Osteocyte (in vitro differentiated cells): ENCODE measurements around the gene PSMG3. TPM values are rescaled to one million over a fixed set of nuclear protein-coding genes. Genes with fewer than 3 reads are reported as not detected.

Source experiments
- DNase-seq: peaks from one replicate; pipeline ENCODE4 v3.0.0; 2021; ENCODE audit warnings: mixed read lengths; ENCODE audit not compliant: unreplicated experiment; ENCODE audit errors: extremely low spot score
- H3K27ac Mint-ChIP-seq: one replicate; pipeline ENCODE4 v1.8.0; 2021; ENCODE audit warnings: mild to moderate bottlenecking, mixed read lengths; ENCODE audit not compliant: unreplicated experiment
- H3K27me3 Mint-ChIP-seq: one replicate; pipeline ENCODE4 v1.8.0; 2021; ENCODE audit warnings: mixed read lengths; ENCODE audit not compliant: unreplicated experiment
- H3K36me3 Mint-ChIP-seq: one replicate; pipeline ENCODE4 v1.8.0; 2021; ENCODE audit warnings: mixed read lengths; ENCODE audit not compliant: unreplicated experiment
- H3K4me1 Mint-ChIP-seq: one replicate; pipeline ENCODE4 v1.8.0; 2021; ENCODE audit warnings: mixed read lengths; ENCODE audit not compliant: unreplicated experiment
- H3K4me3 Mint-ChIP-seq: one replicate; pipeline ENCODE4 v1.8.0; 2021; ENCODE audit warnings: mild to moderate bottlenecking, moderate library complexity, mixed read lengths; ENCODE audit not compliant: unreplicated experiment
- H3K9me3 Mint-ChIP-seq: one replicate; pipeline ENCODE4 v1.8.0; 2021; ENCODE audit warnings: mixed read lengths; ENCODE audit not compliant: unreplicated experiment
- total RNA-seq: library from RNA; stranded (reverse); gene quantifications from 2 replicates; pipeline ENCODE4 v1.2.1, GENCODE V29; 2021
- TF ChIP-seq, protein P1 (sequence below): fragments of 200-600 bp; sonication (generic); IDR thresholded peaks from 2 replicates; pipeline ENCODE4 v1.5.0; 2021; ENCODE audit warnings: antibody characterized with exemption, mild to moderate bottlenecking, moderate library complexity

The PSMG3 gene
- total RNA-seq, 1 donor from 2014 or later: 25.6 TPM

DNA sequence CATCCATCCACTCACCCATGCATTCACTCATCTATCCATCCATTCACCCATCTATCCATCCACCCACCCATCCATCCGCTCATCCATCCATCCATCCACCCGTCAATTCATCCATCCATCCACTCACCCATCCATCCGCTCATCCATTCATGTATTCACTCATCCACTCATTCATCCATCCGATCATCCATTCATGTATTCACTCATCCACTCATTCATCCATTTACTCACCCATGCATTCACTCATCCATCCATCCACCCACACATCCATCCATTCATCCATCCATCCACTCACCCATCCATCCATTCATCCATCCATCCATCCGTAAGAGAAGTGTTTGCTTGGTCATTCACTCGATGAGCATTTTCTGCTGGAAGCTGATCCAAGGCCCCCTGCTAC is 8.7 kb upstream of the PSMG3 start:
- no peak overlapping the region for H3K27ac Mint-ChIP-seq
- DNase-seq: no peak
- H3K4me3 Mint-ChIP-seq: no peak overlapping the region
- H3K27me3 Mint-ChIP-seq: no peaks in the 10 kb centered on the region
- H3K36me3 Mint-ChIP-seq: peaks cover 3% of the 10 kb centered on the region
- TF ChIP-seq, protein P1, sequence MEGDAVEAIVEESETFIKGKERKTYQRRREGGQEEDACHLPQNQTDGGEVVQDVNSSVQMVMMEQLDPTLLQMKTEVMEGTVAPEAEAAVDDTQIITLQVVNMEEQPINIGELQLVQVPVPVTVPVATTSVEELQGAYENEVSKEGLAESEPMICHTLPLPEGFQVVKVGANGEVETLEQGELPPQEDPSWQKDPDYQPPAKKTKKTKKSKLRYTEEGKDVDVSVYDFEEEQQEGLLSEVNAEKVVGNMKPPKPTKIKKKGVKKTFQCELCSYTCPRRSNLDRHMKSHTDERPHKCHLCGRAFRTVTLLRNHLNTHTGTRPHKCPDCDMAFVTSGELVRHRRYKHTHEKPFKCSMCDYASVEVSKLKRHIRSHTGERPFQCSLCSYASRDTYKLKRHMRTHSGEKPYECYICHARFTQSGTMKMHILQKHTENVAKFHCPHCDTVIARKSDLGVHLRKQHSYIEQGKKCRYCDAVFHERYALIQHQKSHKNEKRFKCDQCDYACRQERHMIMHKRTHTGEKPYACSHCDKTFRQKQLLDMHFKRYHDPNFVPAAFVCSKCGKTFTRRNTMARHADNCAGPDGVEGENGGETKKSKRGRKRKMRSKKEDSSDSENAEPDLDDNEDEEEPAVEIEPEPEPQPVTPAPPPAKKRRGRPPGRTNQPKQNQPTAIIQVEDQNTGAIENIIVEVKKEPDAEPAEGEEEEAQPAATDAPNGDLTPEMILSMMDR: no peak
- peaks cover 9% of the 10 kb centered on the region for H3K4me1 Mint-ChIP-seq
- no peaks in the 10 kb centered on the region for H3K9me3 Mint-ChIP-seq

GRCh38 chr7:1576521-1577253 is 6.9 kb upstream of the PSMG3 start:
- no peak for DNase-seq
- TF ChIP-seq, protein P1: no peak
- peaks cover 6% of the 10 kb centered on the region for H3K36me3 Mint-ChIP-seq
- no peak overlapping the region for H3K4me3 Mint-ChIP-seq
- H3K27me3 Mint-ChIP-seq: no peaks in the 10 kb centered on the region
- no peak overlapping the region for H3K27ac Mint-ChIP-seq
- H3K9me3 Mint-ChIP-seq: no peaks in the 10 kb centered on the region
- H3K4me1 Mint-ChIP-seq: peaks cover 21% of the 10 kb centered on the region

DNA sequence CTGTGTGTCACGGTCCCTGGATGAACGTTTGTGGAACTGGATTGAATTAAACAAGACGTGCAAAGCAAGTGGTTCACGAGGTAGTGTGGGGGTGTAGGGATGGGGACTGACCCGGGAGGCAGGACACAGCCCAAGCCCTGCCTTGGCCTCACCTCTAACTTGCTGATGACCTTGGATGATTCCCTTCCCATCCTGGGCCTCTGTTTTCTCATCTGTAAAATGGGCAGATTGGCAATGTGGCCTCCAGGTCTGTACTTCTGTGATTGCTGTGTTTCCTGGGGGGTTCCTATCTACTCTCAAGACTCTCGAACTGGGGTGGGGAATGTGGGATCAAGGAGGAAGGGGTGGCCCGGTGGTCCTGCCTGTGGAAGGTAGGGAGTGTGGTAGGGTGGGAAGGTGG is 6.0 kb upstream of the PSMG3 start:
- TF ChIP-seq, protein P1: no peak
- Mint-ChIP-seq H3K27me3 (no peaks in the 10 kb centered on the region), H3K36me3 (peaks cover 6% of the 10 kb centered on the region), H3K4me1 (peaks cover 28% of the 10 kb centered on the region), H3K4me3 (no peak overlapping the region), H3K9me3 (no peaks in the 10 kb centered on the region), H3K27ac (no peak overlapping the region)
- no peak for DNase-seq

DNA sequence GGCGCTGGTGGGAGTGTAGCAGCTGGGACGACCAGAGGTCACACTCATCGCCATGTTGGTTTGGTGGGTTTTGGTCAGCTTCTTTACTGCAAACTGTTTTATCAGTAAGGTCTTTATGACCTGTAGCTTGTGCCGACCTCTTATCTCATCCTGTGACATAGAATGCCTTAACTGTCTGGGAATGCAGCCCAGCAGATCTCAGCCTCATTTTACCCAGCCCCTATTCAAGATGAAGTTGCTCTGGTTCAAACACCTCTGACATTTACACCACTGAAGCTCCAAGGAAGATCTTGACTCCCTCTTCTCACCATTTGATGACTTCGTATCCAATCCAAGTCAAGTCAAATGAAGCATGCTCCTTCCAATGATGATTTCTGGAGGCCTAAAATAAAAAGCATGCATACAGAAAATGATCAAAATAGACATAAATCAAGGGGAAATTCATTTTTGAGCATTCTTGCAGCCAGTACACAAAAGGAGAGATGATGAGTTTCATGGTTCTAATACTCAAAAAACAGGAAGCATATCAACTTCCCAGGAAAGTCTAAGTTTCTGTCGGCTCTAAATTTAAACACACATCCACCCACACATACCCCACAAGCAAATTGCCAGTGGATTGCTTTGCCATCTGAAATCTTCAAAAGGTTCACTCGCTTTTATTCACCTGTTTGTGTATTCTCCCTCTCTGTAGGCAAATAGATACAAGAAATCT is 2.4 kb upstream of the PSMG3 start:
- H3K27me3 Mint-ChIP-seq: no peaks in the 10 kb centered on the region
- H3K4me3 Mint-ChIP-seq: no peak overlapping the region
- DNase-seq: no peak
- no peaks in the 10 kb centered on the region for H3K9me3 Mint-ChIP-seq
- TF ChIP-seq, protein P1: no peak
- peaks cover 40% of the 10 kb centered on the region for H3K4me1 Mint-ChIP-seq
- peak overlapping the region; percentile 99 for H3K27ac Mint-ChIP-seq
- peaks cover 6% of the 10 kb centered on the region for H3K36me3 Mint-ChIP-seq

GRCh38 chr7:1569440-1569832 is 396 bp downstream of the PSMG3 start:
- peak overlapping the region; percentile 74 for H3K4me3 Mint-ChIP-seq
- H3K4me1 Mint-ChIP-seq: peaks cover 68% of the 10 kb centered on the region
- peaks cover 9% of the 10 kb centered on the region for H3K36me3 Mint-ChIP-seq
- no peaks in the 10 kb centered on the region for H3K9me3 Mint-ChIP-seq
- TF ChIP-seq, protein P1: no peak
- no peaks in the 10 kb centered on the region for H3K27me3 Mint-ChIP-seq
- peak overlapping the region; percentile 96 for H3K27ac Mint-ChIP-seq
- no peak for DNase-seq
